Heart left ventricle (tissue), 16 donors: ENCODE results near the gene PPP2R2D. TPM values are rescaled to one million over a fixed set of nuclear protein-coding genes. Genes with fewer than 3 reads are reported as not detected.

Source experiments
- ATAC-seq, 4 donors: fragments of 200-7000 bp; cut with Tn5 transposase; one replicate each; pipeline ENCODE4 v1.9.1; 2020 to 2022; ENCODE audit warnings: moderate library complexity in 4 of 4, mild to moderate bottlenecking in 3 of 4, moderate number of reproducible peaks in 1 of 4
- DNase-seq, 5 donors: peaks; one replicate each; pipeline ENCODE4 v3.0.0-alpha.2; 2020
- H3K27ac ChIP-seq, 12 donors: fragments of 200-600 bp; sonication (generic) in 4 of 12; one replicate each; pipeline versions ENCODE4 v1.5.0 to v1.8.0; 2016 to 2022; ENCODE audit warnings: mild to moderate bottlenecking in 2 of 12
- H3K27me3 ChIP-seq, 9 donors: fragments of 200-600 bp; sonication (generic) in 2 of 9; one replicate each; pipeline versions ENCODE4 v1.5.1 to v1.8.0; 2016 to 2022; ENCODE audit warnings: mild to moderate bottlenecking in 3 of 9
- H3K36me3 ChIP-seq, 9 donors: fragments of 200-600 bp; sonication (generic) in 2 of 9; one replicate each; pipeline versions ENCODE4 v1.5.0 to v1.8.0; 2018 to 2022; ENCODE audit warnings: mild to moderate bottlenecking in 2 of 9
- H3K4me1 ChIP-seq, 12 donors: fragments of 200-600 bp; sonication (generic) in 4 of 12; one replicate each; pipeline versions ENCODE4 v1.5.0 to v1.8.0; 2016 to 2022; ENCODE audit warnings: mild to moderate bottlenecking in 3 of 12
- H3K4me3 ChIP-seq, 12 donors: fragments of 200-600 bp; sonication (generic) in 4 of 12; one replicate each; pipeline versions ENCODE4 v1.5.0 to v1.8.0; 2017 to 2022; ENCODE audit warnings: mild to moderate bottlenecking in 9 of 12, moderate library complexity in 4 of 12
- H3K9me3 ChIP-seq, 12 donors: fragments of 200-600 bp; sonication (generic) in 4 of 12; one replicate each; pipeline versions ENCODE4 v1.5.0 to v1.8.0; 2016 to 2022; ENCODE audit warnings: mild to moderate bottlenecking in 1 of 12
- POLR2A ChIP-seq, 2 donors: fragments of 450-650 bp; IDR thresholded peaks; one replicate each; pipeline ENCODE4 v1.6.1; 2017; ENCODE audit warnings: antibody characterized with exemption in 2 of 2, mild to moderate bottlenecking in 2 of 2, moderate library complexity in 2 of 2
- WGBS, 4 donors: extraction: QIAGEN DNeasy Blood & Tissue Kit in 2 of 4; methylation state at CpG; one replicate each; pipeline versions ENCODE4 v1.1.5 to v1.1.7; 2013 to 2018; 5-methylcytosine and 5-hydroxymethylcytosine counted together
- intact Hi-C, 10 donors: fragments of 100-400 bp; cut with DNase I; formaldehyde crosslinking; loops; one replicate each; pipeline versions ENCODE4 v1.11.1 to v1.14.2; 2022
- polyA plus RNA-seq, 2 donors: library from polyadenylated mRNA; stranded (reverse); fragments of 200-250 nt; gene quantifications; one replicate each; pipeline ENCODE4 v1.2.3, GENCODE V29; 2013
- total RNA-seq, 9 donors: library from RNA; depleted of rRNA in 2 of 9; stranded (reverse); fragments of >200 nt in 2 of 9; fragmentation: NEBNext Ultra II Directional in 3 of 9; extraction: Animal tissue kit (Norgen Biotek cat#: 25700) in 3 of 9; gene quantifications; one replicate each; pipeline versions ENCODE4 v1.1.0 to v1.2.4, GENCODE V29; 2016 to 2023
- TF ChIP-seq, protein P1 (sequence below), 12 donors: fragments of 200-600 bp; sonication (generic) in 4 of 12; IDR thresholded peaks; one replicate each; pipeline versions ENCODE4 v1.5.0 to v1.8.0; 2018 to 2022; ENCODE audit warnings: antibody characterized with exemption in 12 of 12, mild to moderate bottlenecking in 5 of 12
- donor health status: ischemic (EF 13 %, LVEDD 7.1; RV severe dilation, severe dysfunction).
- donor health status: healthy with polysubstance abuse.
- donor health status: DM: no; HTN: yes; CAD: no.
- donor health status: DM: no; HTN: no; CAD: no.
- donor health status: ischemic (EF 25% LVEDD 6.9; RV normal size, moderate dysfunction).
- donor health status: ischemic (EF 25% LVEDD 5.7; RV mildly dilated, moderate dysfunction).
- donor health status: healthy.
- donor health status: DM: yes; HTN: yes; CAD: no.
- donor health status: ischemic (EF 35%, LVEDD 5.7; RV mildly dilated, moderate dysfunction).
- donor health status: nonischemic (EF 11% LVEDD 7.7; RV severe dilation, severe dysfunction).
- donor health status: DM: yes; HTN: yes; CAD: no.
- donor health status: PGD.
- donor health status: ischemic (EF 29% LVEDD 5.4; RV normal size, mild dysfunction).
- donor health status: nonischemic (EF 23%, LVEDD 6.1; RV moderate dilation, normal function).

The PPP2R2D gene
- total and polyA plus RNA-seq, 11 donors, result 29.4 to 43.4 (median 36.4) TPM

DNA sequence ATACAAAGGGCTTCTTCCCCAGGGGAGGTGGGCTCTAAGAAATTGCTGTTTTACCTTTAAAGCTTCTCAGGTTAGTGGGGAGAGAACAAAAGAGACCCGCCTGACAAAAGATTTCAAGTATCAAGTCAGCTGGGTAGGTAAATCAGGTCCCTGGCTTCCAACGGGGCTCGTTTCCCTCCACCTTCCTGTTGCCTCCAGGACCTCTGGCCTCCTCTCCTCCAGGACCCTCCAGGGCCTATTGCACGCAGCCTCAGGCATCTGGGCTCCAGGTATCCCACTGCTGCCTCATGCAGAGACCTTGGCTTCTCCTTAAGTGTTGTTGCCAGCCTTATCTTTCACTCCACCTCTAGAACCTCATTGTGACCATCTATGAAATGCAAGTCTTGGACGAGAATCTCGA lies 78.0 kb downstream of the PPP2R2D start:
- ATAC-seq (no peak), DNase-seq (no peak)
- H3K4me3 ChIP-seq, result no peak overlapping the region
- WGBS, 4 donors, result 54 to 71% (median 59%) methylated on average over 6 of the region's 6 CpGs
- H3K9me3 ChIP-seq, result no peaks in the 10 kb centered on the region
- H3K27me3 ChIP-seq, result peaks cover 0 to 9% (median 0%) of the 10 kb centered on the region in 9 donors
- H3K27ac ChIP-seq, result peak overlapping the region in 3 of 12 donors; percentile 2 to 90 (median 89)
- TF ChIP-seq, protein P1, sequence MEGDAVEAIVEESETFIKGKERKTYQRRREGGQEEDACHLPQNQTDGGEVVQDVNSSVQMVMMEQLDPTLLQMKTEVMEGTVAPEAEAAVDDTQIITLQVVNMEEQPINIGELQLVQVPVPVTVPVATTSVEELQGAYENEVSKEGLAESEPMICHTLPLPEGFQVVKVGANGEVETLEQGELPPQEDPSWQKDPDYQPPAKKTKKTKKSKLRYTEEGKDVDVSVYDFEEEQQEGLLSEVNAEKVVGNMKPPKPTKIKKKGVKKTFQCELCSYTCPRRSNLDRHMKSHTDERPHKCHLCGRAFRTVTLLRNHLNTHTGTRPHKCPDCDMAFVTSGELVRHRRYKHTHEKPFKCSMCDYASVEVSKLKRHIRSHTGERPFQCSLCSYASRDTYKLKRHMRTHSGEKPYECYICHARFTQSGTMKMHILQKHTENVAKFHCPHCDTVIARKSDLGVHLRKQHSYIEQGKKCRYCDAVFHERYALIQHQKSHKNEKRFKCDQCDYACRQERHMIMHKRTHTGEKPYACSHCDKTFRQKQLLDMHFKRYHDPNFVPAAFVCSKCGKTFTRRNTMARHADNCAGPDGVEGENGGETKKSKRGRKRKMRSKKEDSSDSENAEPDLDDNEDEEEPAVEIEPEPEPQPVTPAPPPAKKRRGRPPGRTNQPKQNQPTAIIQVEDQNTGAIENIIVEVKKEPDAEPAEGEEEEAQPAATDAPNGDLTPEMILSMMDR (IDR thresholded peaks at IDR 0.05), result no peak
- TF ChIP-seq POLR2A (IDR thresholded peaks at IDR 0.05), result no peak
- intact Hi-C loops, result loop anchor here in 5 of 10 donors (5.0 to 10.0 kb wide), 2 partner anchors 74 to 77 kb away; partner anchors contain the start of gene PPP2R2D (in 5 of the 5)
- peaks cover 4 to 78% (median 40%) of the 10 kb centered on the region in 12 donors for H3K4me1 ChIP-seq
- H3K36me3 ChIP-seq, result no peaks in the 10 kb centered on the region

- Histone ChIP-seq H3K27ac (peak overlapping the region in 10 of 12 donors; percentile 6 to 90 (median 62)), H3K27me3 (peaks cover 0 to 9% (median 0%) of the 10 kb centered on the region in 9 donors), H3K4me1 (peaks cover 4 to 73% (median 38%) of the 10 kb centered on the region in 12 donors), H3K4me3 (peak overlapping the region in 11 of 12 donors; percentile 30 to 99 (median 92)), H3K36me3 (no peaks in the 10 kb centered on the region), H3K9me3 (no peaks in the 10 kb centered on the region)
- ATAC-seq (no peak), DNase-seq (no peak)
- WGBS, 4 donors, result 47 to 56% (median 49%) methylated on average over 7 of the region's 7 CpGs
- intact Hi-C loops, result loop anchor here in 5 of 10 donors (5.0 to 10.0 kb wide), 2 partner anchors 75 to 77 kb away; partner anchors contain the start of gene PPP2R2D (in 5 of the 5)
- no peak for TF ChIP-seq POLR2A (IDR thresholded peaks at IDR 0.05)
- TF ChIP-seq, protein P1 (IDR thresholded peaks at IDR 0.05), result no peak
Observed at GRCh38 chr10:131979336-131979735, 78.5 kb downstream of the PPP2R2D start.

GRCh38 chr10:131979821-131980270 lies 79.0 kb downstream of the PPP2R2D start:
- ATAC-seq (peak in 3 of 4 donors; percentile 38 to 64 (median 44)), DNase-seq (peak; percentile 59 to 79 (median 66))
- TF ChIP-seq POLR2A (IDR thresholded peaks at IDR 0.05), result no peak
- TF ChIP-seq, protein P1 (IDR thresholded peaks at IDR 0.05), result no peak
- peaks cover 0 to 9% (median 0%) of the 10 kb centered on the region in 9 donors for H3K27me3 ChIP-seq
- no peaks in the 10 kb centered on the region for H3K9me3 ChIP-seq
- H3K27ac ChIP-seq, result peak overlapping the region in 11 of 12 donors; percentile 22 to 90 (median 55)
- H3K36me3 ChIP-seq, result no peaks in the 10 kb centered on the region
- WGBS, 4 donors, result 5 to 11% (median 9%) methylated on average over 19 to 30 of the region's 30 CpGs
- H3K4me1 ChIP-seq, result peaks cover 1 to 68% (median 36%) of the 10 kb centered on the region in 12 donors
- peak overlapping the region in 11 of 12 donors; percentile 30 to 99 (median 92) for H3K4me3 ChIP-seq
- intact Hi-C loops, result loop anchor here in 7 of 10 donors (2.0 to 10.0 kb wide), 6 partner anchors 17 to 78 kb away; partner anchors contain the start of gene PPP2R2D (in 5 of the 7)

DNA sequence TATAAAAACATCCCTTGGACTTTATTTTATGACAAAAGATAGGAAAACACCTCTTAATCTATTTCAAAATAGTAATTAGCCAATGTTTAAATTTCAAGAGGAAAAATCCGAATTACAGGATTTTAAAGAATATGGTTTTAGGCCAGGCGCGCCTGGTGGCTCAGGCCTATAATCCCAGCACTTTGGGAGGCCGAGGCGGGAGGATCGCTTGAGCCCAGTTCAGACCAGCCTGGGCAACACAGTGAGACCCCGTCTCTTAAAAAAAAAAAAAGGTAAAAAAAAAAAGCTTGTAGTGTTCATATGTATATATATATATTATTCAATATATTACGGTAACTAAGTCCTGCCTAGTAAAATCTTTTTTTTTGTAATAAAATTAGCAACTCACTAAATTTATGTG lies 79.5 kb downstream of the PPP2R2D start:
- no peak for ATAC-seq
- no peak for DNase-seq
- Histone ChIP-seq H3K4me3 (peak overlapping the region in 11 of 12 donors; percentile 30 to 99 (median 92)), H3K36me3 (no peaks in the 10 kb centered on the region), H3K27me3 (peaks cover 0 to 9% (median 0%) of the 10 kb centered on the region in 9 donors), H3K27ac (peak overlapping the region in 10 of 12 donors; percentile 40 to 90 (median 83)), H3K9me3 (no peaks in the 10 kb centered on the region), H3K4me1 (peaks cover 0 to 64% (median 31%) of the 10 kb centered on the region in 12 donors)
- WGBS, 4 donors, result 78 to 86% (median 82%) methylated on average over 8 of the region's 8 CpGs
- TF ChIP-seq, protein P1 (IDR thresholded peaks at IDR 0.05), result no peak
- TF ChIP-seq POLR2A (IDR thresholded peaks at IDR 0.05), result no peak
- intact Hi-C loops, result loop anchor here in 4 of 10 donors (2.0 to 5.0 kb wide), 4 partner anchors 16 to 68 kb away; no protein-coding TSS in a partner anchor
